ENCODE data around the gene TAL2.
"Not testable (repeated sequence)": the region's sequence is repeated elsewhere in the genome, so short reads cannot be mapped to it uniquely, and the experiment has no call there.

The TAL2 gene

DNA sequence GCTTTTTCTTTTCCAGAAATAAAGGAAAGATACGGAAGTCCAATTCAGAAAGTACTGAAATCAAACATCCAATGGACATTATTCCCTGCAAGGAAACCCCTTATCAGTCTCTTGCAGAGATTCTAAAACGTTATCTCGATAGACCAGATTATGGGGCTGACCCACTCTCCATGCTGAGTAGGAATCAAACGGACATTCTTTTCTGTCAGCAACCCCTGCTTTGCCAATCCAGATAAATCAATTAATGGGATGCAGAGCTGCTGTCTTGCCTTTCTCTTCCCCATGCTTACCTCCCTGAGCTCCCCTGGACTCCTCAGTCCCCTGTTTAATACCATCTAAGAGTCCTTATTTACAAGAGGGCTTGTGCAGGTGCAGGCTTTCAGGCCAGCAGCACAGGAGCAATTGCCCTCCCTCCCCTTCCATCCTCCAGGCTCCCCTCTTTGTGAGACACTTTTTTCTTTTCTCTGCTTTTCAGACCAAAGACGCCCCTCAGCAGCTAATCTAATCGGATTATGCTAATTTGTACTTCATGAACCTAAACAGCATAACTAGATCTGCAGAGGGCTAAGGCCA lies 14.2 kb downstream of the TAL2 start:
- no peak for DNase-seq

DNA sequence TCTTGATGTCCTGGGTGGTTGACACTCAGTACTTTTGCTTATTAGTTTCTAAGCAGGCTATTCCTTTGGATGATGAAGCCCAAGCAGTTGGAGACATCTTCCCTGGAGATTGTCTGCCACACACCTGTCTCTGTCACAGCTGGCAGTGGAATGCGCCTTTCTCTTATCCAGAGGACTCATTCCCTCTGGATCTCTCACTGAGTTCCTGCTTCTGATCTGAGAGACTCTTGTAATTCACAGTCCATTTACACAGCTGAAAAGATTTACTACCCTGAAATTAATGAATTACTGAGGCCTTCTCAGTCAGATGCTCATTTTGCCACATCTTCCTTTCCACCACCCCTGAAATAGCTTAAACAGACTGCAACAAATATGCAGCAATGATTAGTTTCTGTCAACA lies 15.9 kb downstream of the TAL2 start:
- no peak for DNase-seq

DNA sequence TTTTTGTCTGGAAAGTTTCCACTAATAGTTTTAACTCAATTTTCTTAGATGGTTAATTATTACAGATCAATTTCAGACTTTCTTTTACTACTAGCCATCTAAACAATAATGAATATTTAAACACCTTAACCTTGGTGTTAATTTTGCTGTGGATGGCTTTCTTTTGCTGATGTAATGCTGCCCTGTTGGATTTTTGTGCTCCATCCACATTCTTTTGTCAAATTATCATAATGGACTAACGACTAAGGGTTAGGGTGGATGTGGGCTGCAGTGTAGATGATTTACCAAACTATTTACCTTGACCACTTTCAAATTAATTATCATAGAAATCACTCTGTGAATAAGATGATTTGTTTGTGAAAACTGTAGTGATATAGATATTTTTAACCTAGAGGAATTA lies 16.5 kb downstream of the TAL2 start:
- DNase-seq: no peak

- no peak for DNase-seq
Measured at GRCh38 chr9:105679257-105680022, 17.2 kb downstream of the TAL2 start.

DNA sequence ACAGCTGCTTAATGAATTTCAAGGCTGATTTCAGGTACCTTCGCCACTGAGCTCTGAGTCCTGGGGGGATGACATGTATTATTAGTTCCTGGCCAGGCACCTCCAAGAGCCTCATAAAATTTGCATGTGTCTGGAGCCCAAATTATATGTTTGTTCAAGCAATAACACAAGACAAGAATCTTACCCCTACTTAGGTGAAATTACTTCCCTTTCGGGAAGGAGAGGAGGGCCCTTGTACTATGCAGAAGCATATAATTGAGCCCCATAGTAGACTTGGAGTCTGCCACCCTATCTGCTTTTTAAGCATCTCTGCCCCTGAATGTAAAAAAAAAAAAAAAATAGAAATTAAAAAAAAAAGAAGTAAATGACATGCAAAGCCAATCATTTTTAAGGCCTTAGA lies 19.1 kb downstream of the TAL2 start:
- DNase-seq: no peak

GRCh38 chr9:105681724-105682123 lies 19.5 kb downstream of the TAL2 start:
- no peak for DNase-seq

- no peak for DNase-seq
Measured at GRCh38 chr9:105683688-105684275, 21.5 kb downstream of the TAL2 start.

- no peak for DNase-seq
Measured at GRCh38 chr9:105686936-105687335, 24.7 kb downstream of the TAL2 start.

DNA sequence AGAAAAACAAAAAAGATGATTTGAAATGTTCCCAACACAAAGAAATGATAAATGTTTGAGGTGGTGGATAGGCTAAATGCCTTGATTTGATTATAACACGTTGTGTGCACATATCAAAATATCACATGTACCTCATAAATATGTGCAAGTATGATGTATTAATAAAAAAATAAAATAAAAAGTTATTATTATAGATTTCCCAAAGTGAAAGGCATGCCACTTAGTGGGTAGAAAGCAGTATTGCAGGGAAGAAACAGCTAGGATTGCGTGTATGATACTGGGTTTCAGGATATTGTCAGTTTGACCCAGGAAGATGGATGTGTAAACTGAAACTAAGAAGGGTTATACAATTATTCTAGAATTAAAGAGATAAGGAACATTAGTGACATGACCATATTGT lies 28.5 kb downstream of the TAL2 start:
- no peak for DNase-seq

- DNase-seq: no peak
Measured at GRCh38 chr9:105693435-105694189, 31.4 kb downstream of the TAL2 start.

- peak; percentile 74 to 83 for DNase-seq
Measured at GRCh38 chr9:105694190-105694847, 32.1 kb downstream of the TAL2 start, which contains the start of gene TMEM38B. TSS of gene TMEM38B (plus strand) at chr9:105694541. CDS start at chr9:105694661, 120 bp downstream.

- DNase-seq: peak; percentile 38 to 41
Measured at GRCh38 chr9:105694848-105695581, 32.8 kb downstream of the TAL2 start.

DNA sequence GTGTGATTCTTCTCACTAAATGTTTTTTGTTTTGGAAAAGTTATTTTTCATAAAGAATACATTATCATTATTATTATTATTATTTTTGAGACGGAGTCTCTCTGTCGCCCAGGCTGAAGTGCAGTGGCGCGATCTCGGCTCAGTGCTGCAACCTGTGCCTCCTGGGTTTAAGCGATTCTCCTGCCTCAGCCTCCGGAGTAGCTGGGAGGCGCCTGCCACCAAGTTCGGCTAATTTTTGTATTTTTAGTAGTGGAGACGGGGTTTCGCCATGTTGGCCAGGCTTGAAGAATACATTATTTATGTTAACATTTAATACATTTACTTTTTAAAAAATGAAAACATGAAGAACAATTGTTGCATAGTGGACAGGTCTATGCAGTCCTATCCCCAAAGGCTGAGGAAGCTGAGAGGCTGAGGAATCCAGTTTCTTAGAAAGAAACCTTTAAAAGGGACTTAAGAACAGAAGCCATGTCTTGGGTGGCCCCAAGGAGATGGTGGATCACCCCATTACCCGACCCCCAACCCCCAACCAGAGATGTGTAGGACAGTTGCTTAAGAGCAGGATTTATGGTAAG lies 34.0 kb downstream of the TAL2 start:
- DNase-seq: no peak

GRCh38 chr9:105697871-105698270 lies 35.6 kb downstream of the TAL2 start:
- DNase-seq: no peak

GRCh38 chr9:105698348-105698870 lies 36.2 kb downstream of the TAL2 start:
- DNase-seq: no peak

DNA sequence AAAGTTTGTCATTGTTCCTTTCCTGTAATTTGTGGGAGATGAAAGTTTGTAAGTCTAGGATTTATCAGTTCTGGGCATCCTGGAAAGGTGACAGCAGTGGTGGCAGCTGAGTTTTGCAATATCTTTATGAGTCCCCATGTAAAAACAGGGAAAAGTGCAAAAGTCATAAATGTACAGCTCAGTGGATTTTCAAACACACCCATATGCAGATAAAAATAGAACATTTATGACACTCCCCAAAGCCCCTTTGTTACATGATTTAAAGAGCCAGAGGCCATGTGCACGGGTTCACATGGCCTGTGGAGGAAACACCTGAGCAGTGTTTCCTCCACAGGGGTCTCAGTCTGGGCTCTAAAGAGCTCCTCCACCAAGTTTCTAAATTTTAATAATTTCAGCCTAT lies 38.4 kb downstream of the TAL2 start:
- no peak for DNase-seq

DNA sequence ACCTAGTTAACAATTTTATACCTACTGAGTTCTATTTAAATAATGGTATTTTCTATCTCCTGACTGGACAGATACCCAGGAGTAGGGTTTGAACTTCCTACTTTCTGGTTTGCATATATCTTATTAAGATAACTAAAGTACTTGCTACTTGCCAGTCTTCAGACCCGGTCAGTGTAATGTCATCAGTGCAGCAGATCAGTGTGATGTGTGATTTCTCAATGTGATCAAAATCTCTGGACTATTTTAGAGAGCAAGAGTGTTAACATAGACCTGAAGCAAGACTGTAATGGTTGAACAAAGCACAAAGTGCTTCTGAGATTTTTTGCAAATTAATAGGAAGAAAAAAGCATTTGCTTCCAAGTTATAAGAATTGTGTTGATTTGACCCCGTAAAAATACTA lies 38.9 kb downstream of the TAL2 start:
- DNase-seq: no peak

GRCh38 chr9:105702207-105702606 lies 40.0 kb downstream of the TAL2 start:
- no peak for DNase-seq

DNA sequence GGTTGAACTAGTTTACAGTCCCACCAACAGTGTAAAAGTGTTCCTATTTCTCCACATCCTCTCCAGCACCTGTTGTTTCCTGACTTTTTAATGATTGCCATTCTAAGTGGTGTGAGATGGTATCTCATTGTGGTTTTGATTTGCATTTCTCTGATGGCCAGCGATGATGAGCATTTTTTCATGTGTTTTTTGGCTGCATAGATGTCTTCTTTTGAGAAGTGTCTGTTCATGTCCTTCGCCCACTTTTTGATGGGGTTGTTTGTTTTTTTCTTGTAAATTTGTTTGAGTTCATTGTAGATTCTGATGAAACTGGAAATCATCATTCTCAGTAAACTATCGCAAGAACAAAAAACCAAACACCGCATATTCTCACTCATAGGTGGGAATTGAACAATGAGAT lies 41.4 kb downstream of the TAL2 start:
- DNase-seq: not testable (repeated sequence)

DNA sequence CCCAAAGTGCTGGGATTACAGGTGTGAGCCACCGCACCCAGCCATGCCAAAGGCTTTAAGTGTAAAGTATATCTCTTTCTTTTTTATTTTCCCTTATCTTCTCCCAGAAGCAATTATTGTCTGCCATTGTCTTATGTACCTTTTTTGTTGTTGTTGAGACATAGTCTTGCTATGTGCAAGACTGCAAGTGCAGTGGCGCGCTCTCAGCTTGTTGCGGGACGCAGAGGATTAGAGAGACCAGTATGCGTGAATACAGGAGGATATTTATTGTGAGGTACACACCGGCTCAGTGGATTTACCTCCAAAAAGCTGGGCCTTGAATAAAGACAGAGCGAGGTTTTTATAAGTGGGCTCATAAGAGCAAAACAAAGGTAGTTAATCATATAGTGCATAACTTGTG lies 43.9 kb downstream of the TAL2 start:
- DNase-seq: no peak

DNA sequence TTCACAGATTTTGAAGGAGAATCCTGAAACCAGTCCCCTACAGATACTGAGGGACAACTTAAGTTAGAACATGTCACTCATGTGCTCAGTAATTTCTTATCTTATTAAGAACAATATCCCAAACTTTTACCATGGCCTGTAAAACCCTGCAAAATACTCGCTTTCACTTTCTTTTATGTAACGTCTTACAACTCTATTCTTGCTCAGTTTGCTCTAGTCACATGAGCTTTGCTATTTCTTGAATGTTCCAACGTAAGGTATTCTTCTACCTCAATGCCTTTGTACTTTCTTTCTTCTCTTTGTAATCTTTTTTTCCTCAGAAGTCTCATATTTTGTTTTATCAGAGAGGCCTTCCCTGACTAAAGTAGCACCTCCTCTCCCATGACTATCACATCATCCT lies 46.1 kb downstream of the TAL2 start:
- no peak for DNase-seq

DNA sequence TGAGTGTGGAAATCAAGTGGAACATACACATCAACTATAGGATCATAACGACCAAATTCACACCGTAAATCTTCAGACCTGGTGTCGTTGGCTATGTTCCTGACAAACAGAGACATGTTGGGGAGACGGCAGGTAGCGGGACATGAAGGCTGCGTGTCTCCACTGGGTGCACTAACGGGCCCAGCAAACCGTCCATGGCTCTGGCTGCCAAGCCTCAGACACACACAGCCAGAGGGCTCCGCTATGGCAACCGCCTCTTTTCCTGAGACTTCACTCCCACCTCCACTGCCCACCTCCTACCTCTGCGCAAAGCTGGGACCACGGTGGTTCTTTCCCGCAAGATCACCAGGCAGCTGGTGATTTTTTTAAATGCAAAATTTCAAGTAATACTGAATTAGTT lies 48.4 kb downstream of the TAL2 start:
- DNase-seq: no peak
